Large intestine (tissue), 3 donors: ENCODE data around the gene ZNHIT3. TPM values are rescaled to one million over a fixed set of nuclear protein-coding genes. Genes with fewer than 3 reads are reported as not detected.

ENCODE experiments used
- DNase-seq, 2 donors: peaks; one replicate each; pipeline versions ENCODE4 v3.0.0 to v3.0.0-alpha.2; 2013
- H3K27ac ChIP-seq: one replicate; pipeline ENCODE4 v1.5.1; 2013; ENCODE audit warnings: low read length
- H3K27me3 ChIP-seq: 2 replicates; pipeline ENCODE4 v1.6.1; 2013; ENCODE audit warnings: low read length; ENCODE audit not compliant: control insufficient read depth, insufficient read depth
- H3K36me3 ChIP-seq: 2 replicates; pipeline ENCODE4 v1.6.1; 2013; ENCODE audit warnings: low read length; ENCODE audit not compliant: control insufficient read depth, insufficient read depth
- H3K4me1 ChIP-seq: one replicate; pipeline ENCODE4 v1.6.1; 2013; ENCODE audit warnings: low read length; ENCODE audit not compliant: control insufficient read depth, insufficient read depth
- H3K4me3 ChIP-seq: one replicate; pipeline ENCODE4 v1.5.1; 2013; ENCODE audit warnings: low read length
- H3K9me3 ChIP-seq: one replicate; pipeline ENCODE4 v1.6.1; 2013; ENCODE audit warnings: mild to moderate bottlenecking, low read depth, low read length, moderate library complexity; ENCODE audit not compliant: control insufficient read depth
- WGBS: methylation state at CpG from one replicate; pipeline ENCODE4 v1.1.5; 2013; ENCODE audit warnings: low lambda C conversion rate; ENCODE audit not compliant: insufficient coverage; 5-methylcytosine and 5-hydroxymethylcytosine counted together
- polyA plus RNA-seq: library from polyadenylated mRNA; unstranded; fragments of 120-200 nt; gene quantifications from one replicate; pipeline ENCODE4 v1.2.1, GENCODE V29; 2013

Gene ZNHIT3
- polyA plus RNA-seq, 1 donor: 50.7 TPM

- no peak overlapping the region for H3K4me3 ChIP-seq
- H3K27me3 ChIP-seq: no peaks in the 10 kb centered on the region
- DNase-seq: no peak
- WGBS: no CpG with 5 or more reads among the region's 9 CpGs
- H3K9me3 ChIP-seq: no peaks in the 10 kb centered on the region
- H3K4me1 ChIP-seq: no peaks in the 10 kb centered on the region
- H3K36me3 ChIP-seq: peaks cover 75% of the 10 kb centered on the region
- H3K27ac ChIP-seq: no peak overlapping the region
Observed at GRCh38 chr17:36509272-36509985, 22.9 kb downstream of the ZNHIT3 start.

DNA sequence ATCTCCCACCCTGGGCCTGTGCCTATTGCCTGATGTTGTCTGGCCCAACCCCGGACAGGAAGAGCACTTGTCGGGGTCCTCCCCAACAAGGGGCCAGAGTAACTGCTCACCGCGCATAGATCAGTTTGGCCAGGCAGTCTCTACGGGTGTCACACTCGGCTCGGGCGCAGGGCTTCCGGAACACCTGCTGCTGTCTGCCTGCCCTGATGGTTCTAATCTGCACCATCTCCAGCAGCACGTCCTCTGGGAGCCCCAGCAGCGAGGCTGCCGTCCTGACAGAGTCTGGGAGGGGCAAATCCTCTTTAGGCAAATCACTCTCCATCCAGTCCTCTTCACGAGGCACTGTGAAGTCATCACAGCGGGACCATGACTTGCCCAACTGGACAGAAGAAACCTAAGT lies 24.2 kb downstream of the ZNHIT3 start:
- Histone ChIP-seq H3K27me3 (no peaks in the 10 kb centered on the region), H3K4me1 (no peaks in the 10 kb centered on the region), H3K36me3 (peaks cover 79% of the 10 kb centered on the region), H3K4me3 (no peak overlapping the region), H3K27ac (no peak overlapping the region), H3K9me3 (no peaks in the 10 kb centered on the region)
- no peak for DNase-seq
- WGBS: no CpG with 5 or more reads among the region's 14 CpGs

DNA sequence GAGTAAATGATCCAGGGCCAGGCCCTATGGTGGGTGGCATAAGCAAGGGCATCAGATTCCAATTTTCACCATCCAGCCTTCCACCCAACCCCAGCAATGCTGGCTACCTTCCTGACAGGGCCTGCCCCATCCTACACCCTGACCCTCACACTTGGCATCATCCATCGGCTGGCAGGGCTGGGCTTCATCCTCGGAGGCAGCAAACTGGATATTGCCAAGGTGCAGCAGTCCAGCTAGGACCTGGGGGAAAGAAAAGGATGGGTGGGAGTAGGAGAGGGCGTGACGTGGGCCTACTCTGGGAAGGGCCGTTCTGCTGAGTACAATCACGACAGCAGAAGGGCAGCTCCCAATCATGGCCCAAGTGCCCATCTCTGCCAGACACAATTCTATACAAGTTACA lies 24.7 kb downstream of the ZNHIT3 start:
- no CpG with 5 or more reads among the region's 6 CpGs for WGBS
- Histone ChIP-seq H3K4me1 (no peaks in the 10 kb centered on the region), H3K27ac (no peak overlapping the region), H3K9me3 (no peaks in the 10 kb centered on the region), H3K4me3 (no peak overlapping the region), H3K36me3 (peaks cover 78% of the 10 kb centered on the region), H3K27me3 (no peaks in the 10 kb centered on the region)
- DNase-seq: no peak

- Histone ChIP-seq H3K4me1 (no peaks in the 10 kb centered on the region), H3K9me3 (no peaks in the 10 kb centered on the region), H3K27ac (no peak overlapping the region), H3K4me3 (no peak overlapping the region), H3K27me3 (no peaks in the 10 kb centered on the region), H3K36me3 (peaks cover 68% of the 10 kb centered on the region)
- WGBS: 100% methylated on average over 1 of the region's 5 CpGs
- DNase-seq: no peak
Observed at GRCh38 chr17:36512641-36513040, 26.2 kb downstream of the ZNHIT3 start.

- no peaks in the 10 kb centered on the region for H3K9me3 ChIP-seq
- no peak overlapping the region for H3K27ac ChIP-seq
- H3K36me3 ChIP-seq: peaks cover 53% of the 10 kb centered on the region
- DNase-seq: no peak
- no peak overlapping the region for H3K4me3 ChIP-seq
- WGBS: no CpG with 5 or more reads among the region's 3 CpGs
- no peaks in the 10 kb centered on the region for H3K27me3 ChIP-seq
- H3K4me1 ChIP-seq: no peaks in the 10 kb centered on the region
Observed at GRCh38 chr17:36514856-36515255, 28.4 kb downstream of the ZNHIT3 start.

GRCh38 chr17:36515837-36516236 lies 29.4 kb downstream of the ZNHIT3 start:
- peaks cover 49% of the 10 kb centered on the region for H3K36me3 ChIP-seq
- no peak overlapping the region for H3K27ac ChIP-seq
- DNase-seq: no peak
- no peaks in the 10 kb centered on the region for H3K27me3 ChIP-seq
- no CpG with 5 or more reads among the region's 4 CpGs for WGBS
- H3K4me1 ChIP-seq: no peaks in the 10 kb centered on the region
- no peaks in the 10 kb centered on the region for H3K9me3 ChIP-seq
- no peak overlapping the region for H3K4me3 ChIP-seq

DNA sequence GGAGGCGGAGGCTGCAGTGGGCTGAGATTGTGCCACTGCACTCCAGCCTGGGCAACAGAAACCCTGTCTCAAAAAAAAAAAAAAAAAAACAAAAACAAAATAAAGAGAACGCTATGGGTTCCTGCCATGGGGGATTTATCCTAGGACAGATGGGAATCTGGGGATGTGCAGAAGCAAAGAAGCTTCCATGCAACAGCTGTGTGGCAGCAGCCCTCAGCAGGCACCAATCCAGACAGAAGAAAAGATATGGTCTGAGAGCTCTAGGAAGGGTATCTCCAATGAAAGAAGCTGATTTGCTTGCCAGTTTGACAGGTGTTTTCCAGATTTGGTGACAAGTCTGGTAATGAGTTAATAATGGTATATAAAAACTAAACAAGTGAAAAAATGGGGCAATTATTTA lies 36.6 kb downstream of the ZNHIT3 start:
- H3K9me3 ChIP-seq: no peaks in the 10 kb centered on the region
- no peak overlapping the region for H3K4me3 ChIP-seq
- H3K27ac ChIP-seq: no peak overlapping the region
- no peaks in the 10 kb centered on the region for H3K27me3 ChIP-seq
- no CpG with 5 or more reads among the region's 2 CpGs for WGBS
- DNase-seq: no peak
- no peaks in the 10 kb centered on the region for H3K4me1 ChIP-seq
- H3K36me3 ChIP-seq: peaks cover 48% of the 10 kb centered on the region

DNA sequence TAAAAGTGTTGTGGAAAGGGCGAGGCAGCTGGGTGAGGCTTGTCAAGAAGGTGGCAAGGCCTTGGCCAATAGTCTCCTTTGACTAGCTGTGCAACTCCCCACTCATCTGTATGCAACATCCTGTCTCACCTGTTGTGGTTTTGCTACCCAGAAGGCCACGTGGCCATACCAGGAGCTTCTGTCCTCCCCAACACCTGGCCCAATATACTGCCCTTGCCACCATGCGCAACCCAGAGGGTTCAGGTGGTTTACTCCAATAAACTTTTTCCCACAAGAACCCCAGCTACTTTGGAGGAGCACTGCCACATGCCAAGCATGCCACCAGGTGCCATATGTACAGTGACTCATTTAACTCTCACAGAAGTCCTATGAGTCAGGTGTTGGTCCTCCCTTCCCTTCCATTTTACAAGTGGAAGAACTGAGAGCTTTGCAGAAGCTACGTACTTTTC lies 38.0 kb downstream of the ZNHIT3 start:
- no peaks in the 10 kb centered on the region for H3K9me3 ChIP-seq
- H3K4me1 ChIP-seq: no peaks in the 10 kb centered on the region
- WGBS: no CpG with 5 or more reads among the region's 4 CpGs
- no peak for DNase-seq
- no peaks in the 10 kb centered on the region for H3K27me3 ChIP-seq
- H3K36me3 ChIP-seq: peaks cover 58% of the 10 kb centered on the region
- H3K27ac ChIP-seq: no peak overlapping the region
- H3K4me3 ChIP-seq: no peak overlapping the region

GRCh38 chr17:36525113-36525512 lies 38.6 kb downstream of the ZNHIT3 start:
- no peak overlapping the region for H3K27ac ChIP-seq
- no peaks in the 10 kb centered on the region for H3K4me1 ChIP-seq
- WGBS: no CpG with 5 or more reads among the region's 2 CpGs
- no peak overlapping the region for H3K4me3 ChIP-seq
- H3K36me3 ChIP-seq: peaks cover 64% of the 10 kb centered on the region
- H3K27me3 ChIP-seq: no peaks in the 10 kb centered on the region
- no peak for DNase-seq
- H3K9me3 ChIP-seq: no peaks in the 10 kb centered on the region

GRCh38 chr17:36525888-36526287 lies 39.4 kb downstream of the ZNHIT3 start:
- no peak overlapping the region for H3K4me3 ChIP-seq
- 100% methylated on average over 1 of the region's 6 CpGs for WGBS
- DNase-seq: no peak
- H3K27ac ChIP-seq: no peak overlapping the region
- H3K9me3 ChIP-seq: no peaks in the 10 kb centered on the region
- H3K36me3 ChIP-seq: peaks cover 64% of the 10 kb centered on the region
- H3K4me1 ChIP-seq: no peaks in the 10 kb centered on the region
- H3K27me3 ChIP-seq: no peaks in the 10 kb centered on the region

GRCh38 chr17:36527621-36528250 lies 41.3 kb downstream of the ZNHIT3 start:
- H3K4me3 ChIP-seq: no peak overlapping the region
- H3K27ac ChIP-seq: no peak overlapping the region
- H3K36me3 ChIP-seq: peaks cover 78% of the 10 kb centered on the region
- no peak for DNase-seq
- H3K9me3 ChIP-seq: no peaks in the 10 kb centered on the region
- no peaks in the 10 kb centered on the region for H3K4me1 ChIP-seq
- WGBS: no CpG with 5 or more reads among the region's 7 CpGs
- H3K27me3 ChIP-seq: no peaks in the 10 kb centered on the region
